Body of pancreas (tissue), 4 donors: ENCODE data around the gene EGR1. TPM values are rescaled to one million over a fixed set of nuclear protein-coding genes. Genes with fewer than 3 reads are reported as not detected.

ENCODE experiments used
- ATAC-seq: fragments of 150-250 bp; one replicate; pipeline ENCODE4 v1.9.1; 2016
- DNase-seq, 4 donors: peaks; one replicate each; pipeline ENCODE4 v3.0.0-alpha.2; 2019
- H3K27ac ChIP-seq, 4 donors: fragments of 200-600 bp; sonication (generic); 1 replicate in 3 of 4; 2 replicates in 1 of 4; pipeline versions ENCODE4 v1.5.1 to v1.6.1; 2016 to 2019; ENCODE audit warnings: mild to moderate bottlenecking in 1 of 4, mixed read lengths in 1 of 4, moderate library complexity in 1 of 4
- H3K27me3 ChIP-seq, 2 donors: fragments of 200-600 bp; sonication (generic); one replicate each; pipeline ENCODE4 v1.6.0; 2016; ENCODE audit warnings: mild to moderate bottlenecking in 1 of 2
- H3K36me3 ChIP-seq, 2 donors: fragments of 200-600 bp; sonication (generic); replicated peaks in 1 of 2; 2 replicates each; pipeline ENCODE4 v1.5.1; 2016; ENCODE audit warnings: low read depth in 2 of 2; ENCODE audit not compliant: insufficient read depth in 1 of 2
- H3K4me1 ChIP-seq: fragments of 200-600 bp; sonication (generic); one replicate; pipeline ENCODE4 v1.6.0; 2016
- H3K4me3 ChIP-seq, 2 donors: fragments of 200-600 bp; sonication (generic); 1 replicate in 1 of 2; 2 replicates in 1 of 2; pipeline ENCODE4 v1.5.1; 2016 to 2019
- H3K9me3 ChIP-seq, 3 donors: fragments of 200-600 bp; sonication (generic); 1 replicate in 2 of 3; 2 replicates in 1 of 3; pipeline ENCODE4 v1.5.1; 2016
- CTCF ChIP-seq, 7 experiments: fragments of 450-650 bp in 4 of 7; fragments of 200-600 bp in 3 of 7; sonication (generic) in 3 of 7; IDR thresholded peaks; one replicate each; pipeline ENCODE4 v1.5.1; 2016 to 2019; ENCODE audit warnings: antibody characterized with exemption in 7 of 7
- POLR2A ChIP-seq, 3 donors: fragments of 450-650 bp; IDR thresholded peaks; one replicate each; pipeline ENCODE4 v1.6.1; 2016; ENCODE audit warnings: antibody characterized with exemption in 3 of 3, mild to moderate bottlenecking in 2 of 3
- WGBS, 2 donors: methylation state at CpG; one replicate each; pipeline ENCODE4 v1.1.5; 2017; 5-methylcytosine and 5-hydroxymethylcytosine counted together
- intact Hi-C: fragments of 100-400 bp; cut with DNase I; formaldehyde crosslinking; loops from one replicate; pipeline ENCODE4 v1.15.1; 2023
- total RNA-seq, 2 donors: library from RNA; depleted of rRNA; stranded (reverse); fragments of >200 nt; gene quantifications; one replicate each; pipeline ENCODE4 v1.1.0, GENCODE V29; 2016

The EGR1 gene
- total RNA-seq, 2 donors from 2014 or later = 51.1 to 139 TPM

GRCh38 chr5:138468966-138469539 is 3.8 kb downstream of the EGR1 start:
- Histone ChIP-seq H3K4me3 (no peak overlapping the region), H3K27me3 (no peaks in the 10 kb centered on the region), H3K4me1 (peaks cover 18% of the 10 kb centered on the region), H3K36me3 (no peaks in the 10 kb centered on the region), H3K27ac (no peak overlapping the region), H3K9me3 (no peaks in the 10 kb centered on the region)
- DNase-seq = no peak
- intact Hi-C loops = no loop called here
- no peak for ATAC-seq
- TF ChIP-seq POLR2A (IDR thresholded peaks at IDR 0.05) = no peak
- TF ChIP-seq CTCF (IDR thresholded peaks at IDR 0.05) = no peak
- 91 to 93% methylated on average over 8 of the region's 8 CpGs for WGBS, 2 donors

GRCh38 chr5:138469540-138470321 is 4.5 kb downstream of the EGR1 start:
- WGBS, 2 donors = 62 to 68% methylated on average over 7 to 8 of the region's 8 CpGs
- DNase-seq = peak in 2 of 4 donors; percentile 73 to 86
- Histone ChIP-seq H3K27me3 (no peaks in the 10 kb centered on the region), H3K9me3 (no peaks in the 10 kb centered on the region), H3K36me3 (no peaks in the 10 kb centered on the region), H3K27ac (no peak overlapping the region), H3K4me1 (peaks cover 18% of the 10 kb centered on the region), H3K4me3 (no peak overlapping the region)
- TF ChIP-seq CTCF (IDR thresholded peaks at IDR 0.05) = no peak
- TF ChIP-seq POLR2A (IDR thresholded peaks at IDR 0.05) = peak in 2 of 3 donors; percentile 37 to 72
- ATAC-seq = no peak
- intact Hi-C loops = no loop called here

GRCh38 chr5:138470322-138471051 is 5.2 kb downstream of the EGR1 start:
- intact Hi-C loops = no loop called here
- Histone ChIP-seq H3K36me3 (no peaks in the 10 kb centered on the region), H3K9me3 (no peaks in the 10 kb centered on the region), H3K27me3 (no peaks in the 10 kb centered on the region), H3K4me1 (peaks cover 18% of the 10 kb centered on the region), H3K27ac (no peak overlapping the region), H3K4me3 (no peak overlapping the region)
- DNase-seq (peak in 2 of 4 donors; percentile 41 to 77), ATAC-seq (no peak)
- 73 to 75% methylated on average over 3 of the region's 3 CpGs for WGBS, 2 donors
- TF ChIP-seq POLR2A (IDR thresholded peaks at IDR 0.05) (peak in 2 of 3 donors; percentile 49 to 76), CTCF (IDR thresholded peaks at IDR 0.05) (no peak)

GRCh38 chr5:138471052-138471361 is 5.7 kb downstream of the EGR1 start:
- ATAC-seq = no peak
- Histone ChIP-seq H3K4me1 (peaks cover 13% of the 10 kb centered on the region), H3K36me3 (no peaks in the 10 kb centered on the region), H3K27me3 (no peaks in the 10 kb centered on the region), H3K27ac (no peak overlapping the region), H3K9me3 (no peaks in the 10 kb centered on the region), H3K4me3 (no peak overlapping the region)
- TF ChIP-seq POLR2A (IDR thresholded peaks at IDR 0.05) (no peak), CTCF (IDR thresholded peaks at IDR 0.05) (no peak)
- DNase-seq = peak in 1 of 4 donors; percentile 53
- intact Hi-C loops = no loop called here
- WGBS, 2 donors = 72 to 81% methylated on average over 2 of the region's 2 CpGs
